ENCODE data around the gene MESP2.

The MESP2 gene

GRCh38 chr15:89812011-89812846 is 36.1 kb downstream of the MESP2 start:
- no peak for DNase-seq (ENCODE audit: insufficient read length, low spot score)
- no peak for FAIRE-seq

- FAIRE-seq = no peak
- no peak for DNase-seq (ENCODE audit: insufficient read length, low spot score)
Observed at GRCh38 chr15:89812847-89813320, 36.8 kb downstream of the MESP2 start.

DNA sequence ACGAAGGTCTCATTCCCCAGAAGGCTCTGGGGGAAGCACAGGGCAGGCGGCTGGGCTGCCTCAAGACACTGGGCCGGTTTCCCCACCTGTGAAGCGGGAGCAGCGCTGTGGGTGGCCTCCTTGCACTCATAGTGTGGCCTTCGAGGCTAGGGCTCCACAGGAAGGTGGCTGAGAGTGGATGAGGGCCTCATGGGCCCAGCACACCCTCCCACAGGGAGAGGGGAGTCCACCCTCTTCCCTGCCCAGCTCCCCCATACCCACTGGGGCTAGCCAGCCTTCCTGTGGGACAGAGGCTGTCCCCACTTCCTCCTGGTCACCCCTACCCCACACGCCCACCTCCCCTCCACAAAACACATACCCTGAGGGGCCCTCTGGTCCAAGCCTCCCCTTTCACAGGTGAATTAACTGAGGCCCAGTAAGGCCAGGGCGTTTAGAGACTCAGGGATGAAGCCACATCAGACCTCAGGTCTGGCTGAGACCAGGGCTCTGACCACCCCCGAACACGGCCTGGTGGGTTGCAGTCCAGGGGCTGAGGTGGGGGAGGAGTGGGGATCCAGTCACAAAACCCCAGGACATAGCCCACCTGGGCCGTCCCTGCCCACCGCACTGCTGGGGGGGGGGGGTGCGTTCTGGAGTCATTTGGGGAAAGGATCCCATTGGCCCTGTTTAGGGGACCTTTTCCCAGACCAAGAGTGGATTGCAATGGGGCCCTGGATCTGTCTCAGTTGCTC is 37.4 kb downstream of the MESP2 start:
- FAIRE-seq (no peak), DNase-seq (ENCODE audit: insufficient read length, low spot score) (no peak)

DNA sequence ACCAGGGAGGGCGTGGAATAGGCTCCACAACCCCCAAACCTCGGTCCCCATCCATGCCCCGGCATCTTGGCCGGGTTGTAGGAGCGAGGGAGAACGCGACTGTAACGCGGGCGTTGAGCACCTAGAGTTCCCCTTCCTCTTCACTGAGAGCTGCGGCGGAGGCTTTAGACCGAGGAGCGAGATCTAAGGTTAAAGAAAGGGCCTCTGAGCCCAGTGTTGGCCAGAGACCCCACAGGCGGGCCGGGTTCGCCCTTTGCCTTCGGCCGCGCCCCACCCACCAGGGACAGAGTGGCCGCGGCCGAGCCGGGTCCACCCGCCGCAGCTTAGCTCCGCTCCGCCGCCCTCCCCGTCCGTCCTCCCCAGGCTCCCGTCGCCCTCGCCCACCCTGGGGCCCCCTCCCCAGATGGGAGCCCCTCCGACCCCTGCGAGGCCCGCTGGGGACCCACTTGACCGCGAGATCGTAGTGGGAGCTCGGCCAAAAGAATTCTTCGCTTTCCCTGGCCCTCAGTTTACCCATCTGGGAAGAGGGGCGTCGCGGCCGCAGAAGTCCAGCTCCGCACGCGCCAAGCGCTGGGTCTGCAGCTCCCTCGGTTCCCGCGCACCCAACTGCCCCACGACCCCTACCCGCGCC is 38.1 kb downstream of the MESP2 start:
- DNase-seq (ENCODE audit: insufficient read length, low spot score) (no peak), FAIRE-seq (no peak)

DNA sequence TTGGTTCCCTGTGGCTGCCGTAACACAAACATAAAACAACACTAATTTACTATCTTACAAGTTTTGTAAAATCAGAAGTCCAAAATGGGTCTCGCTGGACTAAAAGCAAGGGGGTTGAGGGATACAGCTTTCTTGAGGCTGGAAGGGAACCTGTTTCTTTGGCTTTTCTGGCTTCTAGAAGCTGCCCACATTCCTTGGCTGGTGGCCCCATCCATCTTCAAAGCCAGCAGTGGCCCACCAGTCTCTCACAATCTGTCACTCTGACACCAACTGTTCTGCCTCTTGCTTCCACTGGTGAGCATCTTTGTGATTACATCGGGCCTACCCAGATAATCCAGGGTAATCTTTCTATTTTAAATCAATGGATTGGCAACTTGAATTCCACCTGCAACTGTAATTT is 39.6 kb downstream of the MESP2 start:
- DNase-seq (ENCODE audit: insufficient read length, low spot score) (no peak), FAIRE-seq (no peak)

GRCh38 chr15:89817701-89818280 is 41.7 kb downstream of the MESP2 start:
- FAIRE-seq = no peak
- no peak for DNase-seq (ENCODE audit: insufficient read length, low spot score)

GRCh38 chr15:89818287-89818686 is 42.2 kb downstream of the MESP2 start:
- DNase-seq (ENCODE audit: insufficient read length, low spot score) (no peak), FAIRE-seq (no peak)

DNA sequence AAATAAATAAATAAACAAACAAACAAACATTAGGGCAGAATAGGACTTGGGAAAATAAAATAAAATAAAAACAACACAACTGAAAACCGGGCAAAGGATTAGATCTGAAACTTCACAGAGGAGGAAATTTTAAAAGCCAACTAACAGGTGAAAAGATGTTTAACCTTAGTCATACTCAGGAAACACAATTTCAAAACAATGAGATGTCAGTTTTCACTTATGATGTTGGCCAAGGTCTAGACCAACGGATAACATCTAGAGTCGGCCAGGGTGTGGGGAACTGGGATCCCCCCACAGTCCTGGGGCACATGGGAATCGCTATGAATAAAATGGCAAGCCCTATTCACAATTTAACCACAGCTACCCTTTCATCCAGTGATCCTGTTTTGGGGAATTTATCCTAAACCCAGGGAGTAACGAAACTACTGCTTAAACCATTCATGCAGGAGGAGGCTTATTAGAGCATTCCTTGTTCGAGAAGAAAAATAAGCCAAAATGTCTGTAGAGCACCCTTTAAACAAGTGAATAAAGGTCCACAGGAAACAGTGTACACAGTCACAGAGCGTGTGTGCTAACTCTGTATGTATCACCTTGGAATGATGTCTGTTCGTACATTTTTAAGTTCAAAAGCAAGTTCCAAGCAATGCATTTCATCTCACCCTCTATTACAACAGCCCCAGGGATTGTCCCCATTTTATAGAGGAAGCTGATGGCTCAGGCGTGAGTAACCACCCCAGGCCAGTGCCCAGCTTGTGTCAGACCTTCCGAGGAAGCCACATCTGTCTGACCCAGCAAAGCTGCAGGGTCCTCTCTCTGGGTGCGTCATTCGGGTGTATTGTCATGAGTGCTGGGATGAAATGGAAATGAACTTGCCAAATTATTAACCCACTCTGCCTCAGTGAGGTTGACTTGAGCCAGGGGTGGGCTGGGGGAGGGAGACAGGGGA is 44.8 kb downstream of the MESP2 start:
- FAIRE-seq = peak; percentile 55

DNA sequence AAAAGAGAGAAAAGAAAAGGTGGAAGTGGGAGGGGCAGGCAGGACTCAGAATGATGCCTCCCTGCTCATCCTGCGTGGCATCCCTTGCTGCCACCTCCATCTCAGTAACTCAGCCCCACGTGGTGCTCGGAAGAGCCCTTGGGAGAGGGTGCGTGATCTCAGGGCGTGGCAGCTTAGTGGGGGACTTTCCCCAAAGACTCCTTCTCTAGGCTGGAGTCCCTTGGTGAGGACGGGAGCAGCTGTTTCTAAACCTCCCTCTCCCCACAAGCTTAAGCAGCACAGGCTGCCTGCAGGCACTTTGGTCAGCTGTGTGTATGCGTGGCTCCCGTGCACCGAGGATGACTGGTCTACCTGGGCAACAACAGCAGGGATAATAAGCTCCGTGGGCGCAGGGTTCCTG is 45.9 kb downstream of the MESP2 start:
- FAIRE-seq (no peak), DNase-seq (ENCODE audit: insufficient read length, low spot score) (no peak)

More for the DNA sequence above, 44.8 kb downstream of the MESP2 start:
- DNase-seq (ENCODE audit: insufficient read length, low spot score) = no peak

- FAIRE-seq (no peak), DNase-seq (ENCODE audit: insufficient read length, low spot score) (no peak)
Observed at GRCh38 chr15:89822611-89822950, 46.4 kb downstream of the MESP2 start.

- FAIRE-seq = peak; percentile 44
- DNase-seq (ENCODE audit: insufficient read length, low spot score) = no peak
Observed at GRCh38 chr15:89822951-89823711, 47.0 kb downstream of the MESP2 start.

DNA sequence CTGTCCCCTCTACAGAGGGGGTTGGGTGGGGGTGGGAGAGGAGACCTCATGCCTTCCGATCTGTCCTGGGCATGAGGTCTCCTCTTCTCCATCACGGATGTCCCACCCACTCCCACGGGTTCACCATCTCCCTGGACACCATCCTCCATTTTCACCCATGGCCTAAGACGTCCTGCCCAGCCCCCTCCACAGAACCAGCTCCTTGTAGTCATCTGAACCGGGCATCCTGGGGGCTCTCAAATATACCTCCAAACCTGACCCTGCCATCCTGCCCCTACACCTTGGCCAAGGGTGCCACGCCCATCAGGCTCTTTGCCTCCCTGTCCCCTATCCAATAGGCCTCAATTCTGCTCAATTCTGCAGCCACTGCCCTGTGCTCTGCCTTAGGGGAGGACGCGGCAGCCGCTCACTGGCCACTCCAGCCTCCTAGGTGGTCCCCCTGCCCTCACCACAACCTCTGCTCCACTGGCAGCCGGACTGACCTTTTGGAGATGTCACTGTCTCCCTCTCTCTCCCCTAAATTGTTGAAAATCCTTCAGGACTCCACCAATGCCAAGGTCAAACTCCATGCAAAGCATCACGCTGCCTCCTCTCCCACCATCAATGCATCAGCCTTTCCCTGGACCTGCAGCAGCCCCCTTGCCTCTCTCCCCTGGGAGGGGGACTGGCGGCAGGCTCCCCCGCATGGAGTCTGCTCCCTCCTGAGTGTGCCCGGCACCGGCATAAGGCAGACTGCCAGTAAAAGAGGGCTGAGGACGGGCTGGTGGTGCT is 47.9 kb downstream of the MESP2 start:
- FAIRE-seq = no peak
- DNase-seq (ENCODE audit: insufficient read length, low spot score) = no peak

DNA sequence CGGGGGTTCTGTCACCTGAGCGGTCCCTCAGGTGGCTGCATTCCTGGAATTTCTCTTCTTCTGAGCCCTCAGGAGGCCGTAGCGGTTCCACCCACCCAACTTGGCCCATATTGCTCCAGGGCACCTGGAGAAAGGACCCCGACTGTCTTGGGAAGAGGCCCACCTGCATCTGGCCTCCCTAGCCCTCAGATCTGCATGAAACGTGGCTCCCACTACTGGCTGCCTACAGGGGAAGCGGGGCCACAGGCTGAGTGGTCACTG is 48.4 kb downstream of the MESP2 start:
- DNase-seq (ENCODE audit: insufficient read length, low spot score) = no peak
- no peak for FAIRE-seq

DNA sequence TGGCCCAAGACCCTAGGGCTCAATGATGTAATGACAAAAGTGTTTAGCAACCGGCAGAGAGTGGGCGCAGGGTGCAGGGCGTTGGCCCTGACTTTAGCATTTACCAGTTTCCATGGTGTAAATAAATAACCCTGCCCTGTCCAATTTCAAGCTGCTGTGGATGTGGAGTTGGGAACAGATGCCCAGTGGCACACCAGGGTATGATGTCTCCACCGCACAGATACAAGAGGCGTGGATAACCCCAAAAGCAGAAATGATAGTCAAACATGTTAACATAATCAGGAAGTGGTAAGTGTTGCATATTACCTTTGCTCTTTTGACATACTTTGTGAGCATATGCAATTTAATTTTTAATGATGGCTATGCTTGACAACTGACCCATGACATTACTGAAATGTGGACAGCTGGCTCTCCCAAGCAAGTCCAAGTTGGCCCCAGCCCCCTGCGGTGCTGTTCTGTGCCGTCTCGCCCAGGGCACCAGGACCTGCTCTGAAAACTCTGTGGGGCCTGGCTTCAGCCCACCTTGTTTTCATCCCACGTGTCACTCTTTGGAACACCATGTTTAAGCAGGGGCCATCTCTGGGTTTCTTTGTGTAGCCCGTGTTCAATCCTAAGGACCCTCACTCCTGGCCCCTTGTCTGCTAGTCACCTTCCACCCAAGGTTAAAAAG is 49.3 kb downstream of the MESP2 start:
- FAIRE-seq = no peak
- no peak for DNase-seq (ENCODE audit: insufficient read length, low spot score)

- DNase-seq (ENCODE audit: insufficient read length, low spot score) = no peak
- FAIRE-seq = no peak
Observed at GRCh38 chr15:89826671-89827655, 50.8 kb downstream of the MESP2 start.

GRCh38 chr15:89827829-89828228 is 51.7 kb downstream of the MESP2 start:
- DNase-seq (ENCODE audit: insufficient read length, low spot score) (no peak), FAIRE-seq (no peak)
